Fibroblast of pulmonary artery (primary cell): ENCODE results near the gene AQP9.

ENCODE experiments used
- DNase-seq: peaks from one replicate; pipeline ENCODE4 v3.0.0-alpha.2; 2010; ENCODE audit warnings: low read depth
- H3K4me3 ChIP-seq: replicated peaks from 2 replicates; pipeline ENCODE4 v1.5.1; 2011; ENCODE audit warnings: low read depth, mild to moderate bottlenecking, control low read depth, low read length, moderate library complexity
- TF ChIP-seq, protein P1 (sequence below): IDR thresholded peaks from 2 replicates; pipeline ENCODE4 v1.5.1; 2011; ENCODE audit warnings: mild to moderate bottlenecking, control low read depth, low read length, inconsistent platforms; ENCODE audit errors: missing control alignments

AQP9 gene

DNA sequence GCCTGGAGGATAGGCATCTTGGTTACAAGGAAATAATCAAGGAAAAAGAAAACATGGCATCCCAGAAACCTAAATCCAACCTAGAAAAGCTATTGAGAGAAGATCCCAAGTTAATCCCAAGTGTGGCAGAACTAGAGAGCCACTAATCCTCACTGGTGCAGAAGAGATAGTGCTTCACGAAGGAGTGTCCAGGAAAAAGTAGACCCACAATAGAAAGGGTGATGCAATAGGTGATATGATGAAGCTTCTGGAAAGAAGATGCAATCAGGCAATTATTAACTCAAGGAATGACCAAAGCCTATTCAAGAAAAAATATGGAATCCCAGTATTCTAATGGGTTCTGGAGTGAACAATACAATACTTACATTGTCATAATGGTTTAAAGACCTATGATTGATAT is 95.2 kb downstream of the AQP9 start:
- TF ChIP-seq, protein P1, sequence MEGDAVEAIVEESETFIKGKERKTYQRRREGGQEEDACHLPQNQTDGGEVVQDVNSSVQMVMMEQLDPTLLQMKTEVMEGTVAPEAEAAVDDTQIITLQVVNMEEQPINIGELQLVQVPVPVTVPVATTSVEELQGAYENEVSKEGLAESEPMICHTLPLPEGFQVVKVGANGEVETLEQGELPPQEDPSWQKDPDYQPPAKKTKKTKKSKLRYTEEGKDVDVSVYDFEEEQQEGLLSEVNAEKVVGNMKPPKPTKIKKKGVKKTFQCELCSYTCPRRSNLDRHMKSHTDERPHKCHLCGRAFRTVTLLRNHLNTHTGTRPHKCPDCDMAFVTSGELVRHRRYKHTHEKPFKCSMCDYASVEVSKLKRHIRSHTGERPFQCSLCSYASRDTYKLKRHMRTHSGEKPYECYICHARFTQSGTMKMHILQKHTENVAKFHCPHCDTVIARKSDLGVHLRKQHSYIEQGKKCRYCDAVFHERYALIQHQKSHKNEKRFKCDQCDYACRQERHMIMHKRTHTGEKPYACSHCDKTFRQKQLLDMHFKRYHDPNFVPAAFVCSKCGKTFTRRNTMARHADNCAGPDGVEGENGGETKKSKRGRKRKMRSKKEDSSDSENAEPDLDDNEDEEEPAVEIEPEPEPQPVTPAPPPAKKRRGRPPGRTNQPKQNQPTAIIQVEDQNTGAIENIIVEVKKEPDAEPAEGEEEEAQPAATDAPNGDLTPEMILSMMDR: no peak
- H3K4me3 ChIP-seq: no peak overlapping the region
- DNase-seq: no peak
